GM18498 (cell line): Measurements from ENCODE around the gene TMEM196.
"Not testable (repeated sequence)": the region's sequence is repeated elsewhere in the genome, so short reads cannot be mapped to it uniquely, and the experiment has no call there.

Source experiments
- ATAC-seq: cut with Tn5 transposase; IDR thresholded peaks from one replicate; pipeline ENCODE4 v1.9.1; 2021; ENCODE audit warnings: mild to moderate bottlenecking, moderate library complexity; ENCODE audit not compliant: unreplicated experiment

Gene TMEM196

GRCh38 chr7:19708397-19709248 is 64.8 kb downstream of the TMEM196 start, which contains the start of gene POLR1F:
Gene POLR1F, minus strand, starts transcription at chr7:19709037. Its CDS starts 21 bp downstream, at chr7:19709016.
- peak; percentile 98 for ATAC-seq

DNA sequence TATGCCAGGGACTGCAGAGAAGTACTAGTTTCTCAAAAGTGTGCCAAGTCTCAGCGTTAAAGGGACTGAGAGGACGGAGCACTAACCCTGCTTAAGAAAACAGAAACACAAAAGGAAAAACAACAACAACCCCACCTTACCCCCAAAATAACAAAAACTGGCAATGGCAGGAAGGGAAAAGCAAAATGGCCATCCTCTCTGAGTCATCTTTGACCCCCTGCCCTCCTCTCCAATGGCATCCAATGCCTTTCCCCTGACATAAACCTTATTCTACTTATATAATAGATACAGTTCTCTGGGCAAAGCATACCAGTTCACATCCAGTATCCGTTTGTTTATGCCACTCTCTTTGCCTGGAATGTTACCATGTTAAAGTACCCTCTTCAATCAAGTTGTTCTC is 66.2 kb downstream of the TMEM196 start:
- no peak for ATAC-seq

- ATAC-seq, result no peak
Observed at GRCh38 chr7:19705663-19706062, 67.8 kb downstream of the TMEM196 start.

DNA sequence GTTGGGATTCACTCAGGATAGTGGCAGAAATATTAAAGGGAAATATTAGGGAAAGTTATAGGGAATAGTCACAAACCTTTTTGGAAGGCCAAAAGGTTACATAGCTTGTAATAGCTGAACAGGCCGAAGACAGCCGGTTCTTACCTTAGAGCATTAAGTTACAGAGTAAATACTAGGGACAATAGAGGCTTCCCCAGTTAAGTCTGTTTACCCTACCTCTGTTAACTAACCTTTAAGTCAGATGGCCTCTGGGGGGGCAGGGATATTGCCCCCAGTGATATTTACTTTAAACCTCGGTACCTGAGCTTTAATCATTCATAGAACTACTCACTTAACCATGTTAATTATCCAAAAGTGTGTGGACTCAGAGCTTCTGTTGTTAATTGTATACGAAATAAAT is 71.9 kb downstream of the TMEM196 start:
- no peak for ATAC-seq

DNA sequence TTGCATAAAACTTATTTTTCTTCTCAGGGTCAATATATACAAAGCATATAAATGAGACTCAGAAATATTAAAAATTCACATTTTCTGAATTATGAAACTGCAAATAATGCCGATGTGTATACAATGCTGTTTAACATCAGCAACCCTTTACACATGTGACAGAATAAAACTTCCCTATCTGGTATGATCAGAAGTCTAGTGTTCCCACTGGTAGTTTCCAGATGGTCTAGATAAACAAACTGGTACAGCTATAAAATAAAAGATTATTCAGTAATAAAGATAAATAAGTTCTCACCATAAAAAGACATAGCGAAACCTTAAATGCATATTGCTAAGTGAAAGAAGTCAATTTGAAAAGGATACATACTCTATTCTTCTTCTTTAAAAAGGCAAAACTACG is 72.5 kb downstream of the TMEM196 start:
- no peak for ATAC-seq

DNA sequence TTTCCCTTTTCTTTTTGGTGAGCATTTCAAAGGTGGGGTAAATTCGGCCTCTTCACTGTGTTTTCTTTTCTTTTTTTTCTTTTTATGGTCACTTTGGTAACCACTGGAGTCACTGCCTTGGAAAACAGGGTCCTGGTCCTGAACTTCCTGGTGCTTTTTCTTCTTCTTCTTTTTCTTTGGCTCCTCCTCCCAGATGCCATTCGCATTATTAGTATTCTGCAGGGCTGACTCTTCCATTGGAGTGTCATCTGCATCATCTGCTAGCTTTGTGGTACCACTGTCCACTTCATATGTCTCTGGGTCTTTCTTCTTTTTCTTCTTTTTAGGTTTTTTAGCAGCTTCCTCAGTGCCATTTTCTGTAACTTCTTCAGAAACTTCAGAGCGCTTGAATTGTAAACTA is 75.1 kb downstream of the TMEM196 start:
- no peak for ATAC-seq

DNA sequence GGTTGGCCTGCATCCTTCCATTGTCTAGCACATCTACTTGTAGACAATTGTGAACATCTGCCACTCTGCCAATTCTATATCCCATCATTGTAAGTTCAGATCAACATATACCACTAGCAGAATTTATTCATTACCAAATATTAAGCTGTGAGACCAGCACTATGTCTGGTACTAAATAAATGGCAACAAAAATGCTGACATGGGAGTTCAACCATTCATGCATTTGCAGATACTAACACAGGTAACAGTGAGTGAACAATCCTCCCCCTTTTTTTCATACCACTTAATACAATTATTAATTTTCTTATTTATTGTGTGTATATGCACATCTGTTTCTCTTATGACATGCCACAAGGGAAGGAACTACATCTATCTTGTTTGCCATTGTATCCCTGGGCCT is 76.5 kb downstream of the TMEM196 start:
- ATAC-seq, result no peak

DNA sequence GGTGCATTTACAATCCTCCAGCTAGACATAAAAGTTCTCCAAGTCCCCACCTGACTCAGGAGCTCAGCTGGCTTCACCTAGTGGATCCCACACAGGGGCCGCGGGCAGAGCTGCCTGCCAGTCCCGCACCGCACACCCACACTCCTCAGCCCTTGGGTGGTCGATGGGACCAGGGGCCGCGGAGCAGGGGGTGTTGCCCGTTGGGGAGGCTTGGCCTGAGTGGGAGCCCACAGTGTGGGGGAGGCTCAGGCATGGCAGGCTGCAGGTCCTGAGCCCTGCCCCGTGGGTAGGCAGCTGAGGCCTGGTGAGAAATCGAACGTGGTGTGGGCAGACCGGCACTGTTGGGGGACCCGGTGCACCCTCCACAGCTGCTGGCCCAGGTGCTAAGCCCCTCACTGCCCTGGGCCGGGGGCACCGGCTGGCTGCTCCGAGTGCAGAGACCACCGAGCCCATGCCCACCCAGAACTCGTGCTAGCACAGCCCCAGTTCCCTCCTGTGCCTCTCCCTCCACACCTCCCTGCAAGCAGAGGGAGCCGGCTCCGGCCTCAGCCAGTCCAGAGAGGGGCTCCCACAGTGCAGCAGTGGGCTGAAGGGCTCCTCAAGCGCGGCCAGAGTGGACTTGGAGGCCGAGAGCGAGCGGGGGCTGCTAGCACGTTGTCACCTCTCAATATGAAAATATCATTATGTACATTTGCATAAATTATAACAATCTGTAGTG is 81.1 kb downstream of the TMEM196 start:
- no peak for ATAC-seq

DNA sequence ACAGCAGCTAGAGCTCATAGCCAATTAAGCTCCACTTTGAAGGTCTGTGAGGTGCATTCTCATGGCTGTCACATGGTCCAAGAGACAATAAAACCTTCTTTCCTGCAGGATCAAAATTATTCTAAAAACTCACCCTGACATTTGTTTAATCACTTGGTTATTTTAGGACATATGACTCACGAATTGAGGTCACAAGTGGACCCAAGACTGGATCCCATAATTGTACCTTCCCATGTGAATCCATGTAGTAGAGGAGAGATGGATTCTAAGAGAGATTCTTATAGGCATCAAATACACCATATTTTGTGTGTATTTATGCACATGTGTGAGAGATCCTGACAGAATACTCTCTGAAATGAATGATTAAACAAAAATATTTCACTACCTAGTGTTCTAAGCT is 82.7 kb downstream of the TMEM196 start:
- ATAC-seq, result no peak

DNA sequence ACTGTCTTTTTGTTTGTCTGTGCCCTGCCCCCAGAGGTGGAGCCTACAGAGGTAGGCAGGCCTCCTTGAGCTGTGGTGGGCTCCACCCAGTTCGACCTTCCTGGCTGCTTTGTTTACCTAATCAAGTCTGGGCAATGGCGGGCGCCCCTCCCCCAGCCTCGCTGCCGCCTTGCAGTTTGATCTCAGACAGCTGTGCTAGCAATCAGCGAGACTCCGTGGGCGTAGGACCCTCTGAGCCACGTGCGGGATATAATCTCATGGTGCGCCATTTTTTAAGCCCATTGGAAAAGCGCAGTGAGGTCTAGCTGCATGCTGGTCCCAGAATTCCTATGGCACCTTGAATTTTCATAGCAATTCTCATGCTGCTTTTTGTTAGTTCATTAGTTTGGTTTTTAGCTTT is 84.3 kb downstream of the TMEM196 start:
- not testable (repeated sequence) for ATAC-seq

DNA sequence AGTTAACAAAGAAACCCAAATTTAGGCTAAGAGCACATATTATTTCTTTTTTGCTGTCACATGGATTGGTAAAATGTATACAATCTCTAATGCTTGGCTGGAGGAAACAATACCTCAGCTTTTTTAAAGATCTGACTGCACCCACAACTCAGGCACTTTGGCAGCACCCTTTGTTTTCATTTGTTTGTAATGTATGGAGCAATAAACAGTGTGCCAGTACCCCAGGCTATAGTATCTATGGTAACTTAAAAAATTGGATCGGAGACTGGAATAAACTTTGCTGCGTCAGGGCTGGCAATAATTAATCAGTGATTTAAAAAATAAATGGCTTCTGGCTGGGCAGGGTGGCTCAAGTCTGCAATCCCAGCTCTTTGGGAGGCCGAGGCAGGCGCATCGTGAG is 91.8 kb downstream of the TMEM196 start:
- ATAC-seq, result no peak

DNA sequence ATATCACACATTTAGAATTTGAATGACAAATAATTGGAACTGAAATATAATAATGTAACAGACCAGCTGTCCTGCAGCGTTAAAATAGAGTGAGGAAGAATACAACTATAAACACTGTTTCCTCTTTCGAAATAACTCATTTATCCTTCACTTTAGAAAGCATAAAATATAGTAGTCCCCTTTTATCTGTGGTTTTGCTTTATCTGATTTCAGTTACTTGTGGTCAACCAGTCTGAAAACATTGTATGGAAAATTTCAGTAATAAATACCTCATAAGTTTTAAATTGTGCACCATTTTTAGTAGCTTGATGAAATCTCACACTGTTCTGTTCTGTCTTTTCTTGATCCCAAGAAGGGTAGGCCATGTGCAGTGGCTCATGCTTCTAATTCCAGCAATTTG is 96.2 kb downstream of the TMEM196 start:
- ATAC-seq, result peak; percentile 78

- no peak for ATAC-seq
Observed at GRCh38 chr7:19675816-19676215, 97.6 kb downstream of the TMEM196 start.

DNA sequence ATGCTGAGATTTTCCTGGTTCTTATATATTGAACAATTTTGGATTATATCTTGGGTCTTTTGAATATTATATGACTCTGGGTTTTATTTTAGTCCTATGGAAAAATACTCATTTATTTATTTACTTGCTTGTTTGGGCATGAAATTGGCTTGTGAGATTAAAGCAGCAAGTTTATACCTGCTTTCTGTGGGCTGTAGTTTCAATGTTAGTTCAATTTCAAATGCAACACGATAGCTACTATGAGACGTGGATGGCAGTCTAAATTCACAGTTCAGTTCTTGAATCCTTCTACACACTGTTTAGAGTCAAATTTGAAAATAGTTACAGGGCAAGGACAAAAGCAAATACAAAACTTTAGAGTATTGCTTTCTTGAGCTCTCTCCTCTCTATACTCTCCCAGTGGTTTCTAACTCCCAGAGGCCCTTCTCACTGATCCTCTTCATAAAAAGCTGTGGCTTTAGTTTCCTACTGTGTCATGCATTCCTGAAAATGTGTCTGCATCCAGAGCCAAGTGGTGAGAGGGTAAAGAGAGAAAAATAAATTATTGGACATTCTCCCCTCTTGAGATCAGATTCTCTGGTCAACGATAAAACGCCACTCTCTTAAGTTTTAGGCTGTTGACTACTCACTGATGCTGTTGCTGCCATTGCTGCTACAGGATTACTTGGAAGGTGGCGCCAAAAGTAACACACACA is 99.0 kb downstream of the TMEM196 start:
- no peak for ATAC-seq

GRCh38 chr7:19670806-19671205 is 102.6 kb downstream of the TMEM196 start:
- ATAC-seq, result no peak
